NCI-H1417 treated with DMSO at 0.1 percent for 48 hours (cell line): Measurements from ENCODE around the gene ST6GALNAC6.

Experiments used
- DNase-seq: peaks from one replicate; lab custom pipeline; 2025; lab: John Stamatoyannopoulos, UW

Gene ST6GALNAC6

GRCh38 chr9:127934248-127934647, 34.8 kb upstream of the ST6GALNAC6 start:
- DNase-seq = no peak

GRCh38 chr9:127931092-127931881, 31.9 kb upstream of the ST6GALNAC6 start:
- DNase-seq = peak; percentile 11

GRCh38 chr9:127930231-127931091, 31.1 kb upstream of the ST6GALNAC6 start, which contains the start of gene PIP5KL1:
TSS of gene PIP5KL1 (minus strand) at chr9:127930777. CDS start at chr9:127930752, 25 bp downstream.
- peak; percentile 61 for DNase-seq

DNA sequence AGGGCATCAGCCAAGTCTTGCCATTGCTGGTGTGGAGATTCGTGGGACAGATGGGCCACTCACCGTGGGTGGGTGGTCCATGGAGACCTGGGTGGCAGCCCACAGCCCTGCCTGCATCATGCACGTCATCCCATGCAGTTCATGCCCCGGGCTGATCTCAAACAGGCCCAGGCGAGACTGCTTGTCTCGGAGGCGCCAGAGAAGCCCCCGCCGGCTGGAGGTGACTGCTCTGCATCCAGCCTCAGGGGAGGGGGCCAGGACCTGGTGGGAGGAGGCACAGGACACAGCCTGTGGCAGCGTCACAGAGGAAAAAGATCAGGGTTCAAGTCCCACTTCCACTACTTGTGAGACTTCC, 30.2 kb upstream of the ST6GALNAC6 start:
- no peak for DNase-seq

GRCh38 chr9:127928676-127929624, 29.5 kb upstream of the ST6GALNAC6 start:
- DNase-seq = no peak

- DNase-seq = no peak
Observed at GRCh38 chr9:127927988-127928675, 28.7 kb upstream of the ST6GALNAC6 start.

DNA sequence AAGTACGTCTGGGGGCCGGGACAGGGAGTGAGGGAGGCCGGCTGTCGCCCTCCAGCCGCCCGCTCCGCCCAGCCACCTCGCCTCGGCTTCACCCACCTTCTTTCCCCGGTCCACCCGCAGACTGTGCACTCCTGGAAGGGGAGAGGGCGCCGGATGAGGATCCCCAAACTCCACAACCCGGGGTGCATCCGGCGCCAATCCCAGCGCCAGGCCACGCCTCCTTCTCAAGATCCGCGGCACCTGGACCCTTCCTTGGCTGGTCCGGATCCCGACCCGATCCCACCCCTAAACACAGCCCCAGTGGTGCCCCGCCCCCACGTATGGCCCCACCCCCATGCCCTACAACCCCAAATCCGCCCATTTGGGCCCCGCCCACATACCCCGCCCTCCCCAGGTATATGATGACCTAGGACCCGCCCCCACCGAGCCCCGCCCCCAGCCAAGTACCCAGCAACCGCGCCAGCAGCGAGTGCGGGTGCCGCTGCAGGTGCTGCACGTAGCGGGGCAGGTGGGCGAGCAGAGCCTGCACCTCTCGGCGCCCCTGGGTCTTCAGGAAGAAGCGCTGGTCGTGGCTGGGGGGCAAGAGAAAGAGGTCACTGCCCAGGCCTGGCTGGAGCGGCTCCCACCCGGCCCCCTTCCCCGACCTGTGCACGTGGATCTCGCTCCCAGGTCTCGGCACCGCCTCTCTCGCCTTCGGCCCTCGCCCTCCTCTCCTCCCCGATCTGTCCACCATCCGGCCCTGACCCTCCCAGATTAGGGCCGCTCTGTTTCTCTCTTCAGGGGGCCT, 28.0 kb upstream of the ST6GALNAC6 start:
- DNase-seq = no peak

- no peak for DNase-seq
Observed at GRCh38 chr9:127926906-127927200, 27.4 kb upstream of the ST6GALNAC6 start.

DNA sequence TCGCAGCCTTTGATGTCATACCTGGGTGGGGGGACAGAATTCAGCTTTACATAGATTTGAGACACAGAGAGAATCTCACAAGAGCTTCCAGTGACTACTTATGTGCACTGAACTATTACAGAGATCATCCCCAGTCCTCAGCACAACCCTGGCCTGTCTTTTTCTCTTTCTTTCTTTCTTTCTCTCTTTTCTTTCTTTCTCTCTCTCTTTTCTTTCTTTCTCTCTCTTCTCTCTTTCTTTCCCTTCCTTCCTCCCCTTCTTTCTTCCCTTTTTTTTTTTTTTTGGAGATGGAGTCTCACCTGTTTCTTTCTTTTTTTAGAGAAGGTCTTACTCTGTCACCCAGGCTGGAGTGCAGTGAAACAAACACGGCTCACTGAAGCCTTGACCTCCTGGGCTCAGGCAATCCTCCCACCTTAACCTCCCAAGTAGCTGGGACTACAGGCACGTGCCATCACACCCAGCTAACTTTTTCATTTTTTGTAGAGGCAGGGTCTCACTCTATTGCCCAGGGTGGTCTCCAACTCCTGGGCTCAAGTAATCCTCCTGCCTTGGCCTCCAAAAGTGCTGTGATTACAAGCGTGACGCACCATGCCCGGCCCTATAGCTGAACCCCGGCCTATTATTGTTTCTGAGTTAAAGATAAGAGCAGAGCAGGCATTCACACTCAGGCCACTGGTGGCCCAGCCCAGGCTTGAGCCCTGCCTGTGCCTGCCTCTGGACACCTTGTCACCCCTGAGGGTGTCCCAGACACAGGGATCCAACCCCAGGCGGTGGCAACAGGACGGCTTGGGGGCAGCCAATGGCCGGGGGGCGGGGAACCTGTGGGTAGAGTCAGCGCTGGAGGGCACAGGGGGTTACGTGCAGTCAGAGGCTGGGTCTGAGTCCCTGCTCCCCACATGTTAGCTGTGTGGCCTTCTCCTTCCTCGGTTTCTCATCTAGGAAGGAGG, 26.8 kb upstream of the ST6GALNAC6 start:
- DNase-seq = no peak

DNA sequence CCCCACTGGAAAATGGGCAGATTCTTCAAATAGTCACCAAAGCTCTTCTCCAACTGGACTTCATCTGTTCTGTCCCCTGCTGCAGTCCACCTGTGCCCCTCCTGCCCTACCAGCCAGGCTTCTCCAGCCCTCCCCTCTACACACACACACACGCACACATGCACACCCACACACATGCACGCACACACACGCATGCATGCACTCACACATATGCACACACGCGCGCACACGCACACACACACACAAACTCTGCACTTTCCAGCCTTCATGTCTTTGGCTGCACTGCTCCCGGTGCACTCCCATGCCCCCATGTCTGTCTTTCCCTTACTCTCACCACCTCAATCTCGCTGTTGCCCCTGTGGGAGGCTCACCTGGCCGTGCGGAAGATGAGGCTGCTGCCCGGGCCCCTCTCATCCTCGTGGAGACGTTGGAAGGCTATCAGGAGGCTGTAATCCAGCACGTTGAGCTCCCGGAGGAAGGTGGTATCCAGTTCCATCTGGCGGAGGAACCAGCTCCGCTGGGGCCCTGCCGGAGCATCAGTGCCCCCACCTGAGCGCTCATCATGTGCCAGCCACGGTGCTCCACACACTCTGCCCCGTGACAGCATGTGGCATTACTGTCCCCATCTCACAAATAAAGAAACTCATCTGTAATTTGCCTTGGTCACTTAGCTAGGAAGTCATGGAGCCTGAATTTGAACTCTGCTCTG, 25.5 kb upstream of the ST6GALNAC6 start:
- no peak for DNase-seq

GRCh38 chr9:127923771-127924170, 24.4 kb upstream of the ST6GALNAC6 start:
- DNase-seq = no peak

GRCh38 chr9:127923046-127923445, 23.6 kb upstream of the ST6GALNAC6 start:
- no peak for DNase-seq

GRCh38 chr9:127921557-127922120, 22.2 kb upstream of the ST6GALNAC6 start:
- peak; percentile 37 for DNase-seq

DNA sequence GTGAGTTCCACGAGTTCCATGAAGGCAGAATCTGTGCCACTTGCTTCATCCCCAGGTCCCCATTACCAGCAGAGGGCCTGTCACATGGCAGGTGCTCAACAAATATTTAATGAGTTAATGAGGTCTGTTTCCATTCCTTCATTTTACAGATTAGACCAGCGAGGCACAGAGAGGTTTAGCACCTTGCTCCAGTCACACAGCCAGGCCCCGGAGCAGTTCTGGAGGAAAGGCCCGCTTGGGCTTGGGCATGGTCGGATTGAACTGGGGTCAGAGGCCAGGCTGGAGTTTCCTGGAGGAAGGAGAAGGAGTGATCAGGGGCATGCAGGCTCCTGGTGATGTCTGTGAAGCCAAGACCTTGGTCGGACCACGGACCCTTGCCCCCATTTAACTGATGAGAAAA, 21.4 kb upstream of the ST6GALNAC6 start:
- DNase-seq = no peak

DNA sequence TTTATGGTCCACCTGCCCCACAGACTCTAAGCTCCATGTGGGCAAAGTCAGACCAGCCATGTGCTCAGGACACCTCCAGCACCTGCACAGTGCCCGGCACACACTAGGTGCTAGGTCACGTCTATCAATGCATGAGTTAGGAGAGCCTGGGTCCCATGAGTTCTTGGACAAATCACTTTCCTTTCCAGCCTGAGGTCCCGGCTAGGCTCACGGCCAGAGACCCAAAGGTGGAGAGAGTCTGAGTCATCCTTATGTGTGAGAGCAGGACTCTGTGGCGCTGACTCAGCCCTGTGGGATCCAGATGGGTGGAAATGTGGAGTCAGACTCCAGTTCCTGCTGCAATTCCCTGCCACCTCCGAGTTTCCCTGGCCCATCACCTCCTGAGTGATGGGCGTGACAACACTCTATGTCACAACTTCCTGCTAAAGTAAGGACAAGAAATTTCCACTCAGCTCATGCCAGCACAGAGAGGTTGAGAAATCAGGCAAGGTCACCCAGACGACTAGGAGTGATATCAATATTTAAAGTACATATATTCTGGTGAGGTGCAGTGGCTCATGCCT, 19.9 kb upstream of the ST6GALNAC6 start:
- no peak for DNase-seq

DNA sequence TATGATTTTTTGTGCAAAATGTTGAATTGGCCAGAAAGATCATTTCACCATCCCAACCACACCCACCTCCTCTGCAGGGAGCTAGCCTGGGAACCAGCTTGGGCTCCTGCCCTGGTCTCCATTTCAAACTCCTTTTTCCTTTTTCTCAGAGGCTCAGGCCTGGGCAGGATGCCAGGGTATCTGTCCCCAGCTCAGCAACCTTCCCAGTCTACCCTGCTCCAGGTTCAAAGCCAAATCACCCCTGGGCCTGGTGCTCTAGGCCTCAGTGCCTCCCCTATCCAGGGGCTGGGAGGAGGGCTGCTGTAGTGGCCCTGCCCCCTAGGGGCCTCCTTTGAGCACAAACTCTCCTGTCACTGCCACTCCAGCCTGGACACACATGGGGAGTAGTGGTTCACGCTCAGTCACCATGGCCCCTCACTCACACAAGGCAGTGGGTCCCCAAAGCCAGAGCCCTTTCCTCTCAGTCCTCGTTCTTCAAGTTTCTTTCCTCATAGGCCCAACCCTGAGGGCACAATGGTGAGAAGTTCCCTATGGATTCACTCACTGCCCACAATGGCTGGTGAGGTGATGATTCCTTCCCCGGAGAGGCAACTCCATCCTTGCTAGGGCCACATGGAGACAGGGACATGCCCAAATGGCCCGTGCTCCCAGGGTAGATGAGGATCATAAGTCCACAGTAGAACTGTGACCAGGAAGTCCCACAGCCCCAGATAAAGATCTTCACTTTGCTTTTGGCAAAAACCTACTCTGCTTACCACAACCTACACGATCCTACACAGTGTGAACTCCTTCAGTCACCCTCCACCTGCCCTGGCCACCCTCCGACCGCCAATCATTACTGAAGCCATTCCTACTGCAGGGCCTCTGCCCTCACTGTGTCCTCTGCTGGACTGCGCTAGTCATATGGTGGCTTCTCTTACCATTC, 19.0 kb upstream of the ST6GALNAC6 start:
- DNase-seq = no peak

DNA sequence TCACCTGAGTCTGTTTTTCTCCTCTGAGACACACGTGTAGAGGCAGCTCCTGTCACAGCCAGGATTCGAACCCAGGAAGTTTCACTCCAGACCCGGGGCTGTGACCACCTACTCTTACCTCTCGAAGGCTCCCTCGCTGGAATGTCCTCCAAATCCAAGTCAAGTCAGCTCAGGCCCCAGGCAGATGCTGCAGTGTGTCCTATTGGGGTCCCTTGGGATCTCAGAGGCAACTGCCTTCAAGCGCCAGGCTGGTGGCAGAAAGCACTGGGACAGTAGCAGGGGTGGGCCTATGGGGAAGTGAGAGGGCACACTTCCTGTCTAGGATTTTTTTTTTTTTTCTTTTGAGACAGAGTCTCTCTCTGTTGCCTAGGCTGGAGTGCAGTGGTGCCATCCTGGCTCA, 18.2 kb upstream of the ST6GALNAC6 start:
- no peak for DNase-seq
